Fibroblast of lung (primary cell): ENCODE results near the gene SPANXN5. TPM values are rescaled to one million over a fixed set of nuclear protein-coding genes. Genes with fewer than 3 reads are reported as not detected.

Experiments used
- polyA plus RNA-seq, 2 donors: library from polyadenylated mRNA; depleted of rRNA in 1 of 2; stranded (reverse) in 1 of 2; unstranded in 1 of 2; fragments of >200 nt; gene quantifications; 2 replicates each; pipeline ENCODE4 v1.2.1, GENCODE V29; 2011 to 2012; ENCODE audit warnings: missing spikeins in 1 of 2
- total RNA-seq: library from RNA; depleted of rRNA; stranded (reverse); fragments of >200 nt; gene quantifications from 2 replicates; pipeline ENCODE4 v1.2.1, GENCODE V29; 2014

Gene SPANXN5
- total and polyA plus RNA-seq, 2 donors (not counting 1 experiment from before 2014, with no cell fraction given) = not detected

Other genes with a start within 250 kb of the SPANXN5 start
- not detected in 2 replicates for gene SSX7, start 142.5 kb downstream of the SPANXN5 start, total RNA-seq
- not detected in 2 replicates for gene SSX7, start 142.5 kb downstream of the SPANXN5 start, polyA plus RNA-seq
- not detected in 2 replicates for gene SSX2, start 90.2 kb downstream of the SPANXN5 start, total RNA-seq
- gene SSX2, start 90.2 kb downstream of the SPANXN5 start, polyA plus RNA-seq = not detected in 2 replicates
- not detected in 2 replicates for gene SSX2B, start 46.2 kb downstream of the SPANXN5 start, total RNA-seq
- gene SSX2B, start 46.2 kb downstream of the SPANXN5 start, polyA plus RNA-seq = not detected in 2 replicates
- gene XAGE5, start 13.9 kb upstream of the SPANXN5 start, total RNA-seq = not detected in 2 replicates
- gene XAGE5, start 13.9 kb upstream of the SPANXN5 start, polyA plus RNA-seq = not detected in 2 replicates
- gene XAGE3, start 70.7 kb upstream of the SPANXN5 start, total RNA-seq = not detected in 2 replicates
- not detected in 2 replicates for gene XAGE3, start 70.7 kb upstream of the SPANXN5 start, polyA plus RNA-seq
- 6.2 and 12.6 TPM in 2 replicates for gene FAM156B, start 99.9 kb upstream of the SPANXN5 start, total RNA-seq
- gene FAM156B, start 99.9 kb upstream of the SPANXN5 start, polyA plus RNA-seq = 11.0 and 11.4 TPM in 2 replicates
- gene FAM156A, start 161.1 kb upstream of the SPANXN5 start, total RNA-seq = 7.6 and 10.3 TPM in 2 replicates
- gene FAM156A, start 161.1 kb upstream of the SPANXN5 start, polyA plus RNA-seq = 15.3 and 18.8 TPM in 2 replicates